ENCODE results near the gene MALT1. TPM values are rescaled to one million over a fixed set of nuclear protein-coding genes. Genes with fewer than 3 reads are reported as not detected.

MALT1 gene
- polyA plus RNA-seq, 3 donors: 18.3 to 24.9 (median 23.8) TPM

DNA sequence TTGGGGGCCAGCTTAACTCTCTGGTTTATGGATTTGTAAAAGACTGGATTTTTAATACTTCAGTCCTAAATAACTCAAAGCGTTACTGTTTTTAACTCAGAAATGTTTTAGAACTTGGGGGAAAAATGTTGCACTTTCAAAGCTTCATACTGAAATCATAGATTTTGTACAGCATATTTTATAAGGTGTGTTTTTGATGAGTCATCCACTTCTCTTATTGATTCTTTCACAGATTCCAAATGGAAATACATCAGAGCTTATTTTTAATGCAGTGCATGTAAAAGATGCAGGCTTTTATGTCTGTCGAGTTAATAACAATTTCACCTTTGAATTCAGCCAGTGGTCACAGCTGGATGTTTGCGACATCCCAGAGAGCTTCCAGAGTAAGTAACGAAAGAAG, 28.9 kb downstream of the MALT1 start:
- H3K9me3 ChIP-seq (replicated peaks in 1 of 2; ENCODE audit: control insufficient read depth in 1 of 2, insufficient read depth in 1 of 2, low read length in 2 of 2): no peaks in the 10 kb centered on the region
- no peaks in the 10 kb centered on the region for H3K79me2 ChIP-seq (ENCODE audit: insufficient read depth, low read length)
- H3K4me1 ChIP-seq (ENCODE audit: control insufficient read depth in 1 of 2, insufficient read depth in 2 of 2, low read length in 2 of 2): no peaks in the 10 kb centered on the region
- TF ChIP-seq, protein P1, sequence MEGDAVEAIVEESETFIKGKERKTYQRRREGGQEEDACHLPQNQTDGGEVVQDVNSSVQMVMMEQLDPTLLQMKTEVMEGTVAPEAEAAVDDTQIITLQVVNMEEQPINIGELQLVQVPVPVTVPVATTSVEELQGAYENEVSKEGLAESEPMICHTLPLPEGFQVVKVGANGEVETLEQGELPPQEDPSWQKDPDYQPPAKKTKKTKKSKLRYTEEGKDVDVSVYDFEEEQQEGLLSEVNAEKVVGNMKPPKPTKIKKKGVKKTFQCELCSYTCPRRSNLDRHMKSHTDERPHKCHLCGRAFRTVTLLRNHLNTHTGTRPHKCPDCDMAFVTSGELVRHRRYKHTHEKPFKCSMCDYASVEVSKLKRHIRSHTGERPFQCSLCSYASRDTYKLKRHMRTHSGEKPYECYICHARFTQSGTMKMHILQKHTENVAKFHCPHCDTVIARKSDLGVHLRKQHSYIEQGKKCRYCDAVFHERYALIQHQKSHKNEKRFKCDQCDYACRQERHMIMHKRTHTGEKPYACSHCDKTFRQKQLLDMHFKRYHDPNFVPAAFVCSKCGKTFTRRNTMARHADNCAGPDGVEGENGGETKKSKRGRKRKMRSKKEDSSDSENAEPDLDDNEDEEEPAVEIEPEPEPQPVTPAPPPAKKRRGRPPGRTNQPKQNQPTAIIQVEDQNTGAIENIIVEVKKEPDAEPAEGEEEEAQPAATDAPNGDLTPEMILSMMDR (IDR thresholded peaks at IDR 0.05): no peak
- peaks cover 62 to 64% of the 10 kb centered on the region in 2 donors for H3K36me3 Mint-ChIP-seq
- peaks cover 82 to 95% of the 10 kb centered on the region in 2 donors for H3K36me3 ChIP-seq (replicated peaks in 1 of 2; ENCODE audit: control insufficient read depth in 1 of 2, insufficient read depth in 2 of 2, low read length in 2 of 2)
- no peak overlapping the region for H2AFZ ChIP-seq (ENCODE audit: insufficient read depth, low read depth, low read length, poor library complexity, severe bottlenecking)
- no peaks in the 10 kb centered on the region for H3K9me3 Mint-ChIP-seq
- WGBS (ENCODE audit: insufficient coverage): no CpG with 5 or more reads among the region's 4 CpGs
- no peak overlapping the region for H3K4me3 ChIP-seq (replicated peaks in 1 of 3; ENCODE audit: low read depth in 2 of 3, low read length in 3 of 3)
- H4K20me1 ChIP-seq (ENCODE audit: insufficient read depth, low read length): peaks cover 27% of the 10 kb centered on the region
- no peak overlapping the region for H3K27ac ChIP-seq (ENCODE audit: low read depth in 1 of 2, low read length in 2 of 2)
- H3K27ac Mint-ChIP-seq: no peak overlapping the region
- no peaks in the 10 kb centered on the region for H3K4me1 Mint-ChIP-seq
- H3K4me3 Mint-ChIP-seq: no peak overlapping the region
- intact Hi-C loops (cut with micrococcal nuclease): no loop called here
- peaks cover 0 to 2% (median 0%) of the 10 kb centered on the region in 3 donors for H3K27me3 Mint-ChIP-seq (ENCODE audit: low read depth in 3 of 3)
- H3K4me2 ChIP-seq (replicated peaks; ENCODE audit: extremely low read depth, low read length, poor library complexity, severe bottlenecking): no peak overlapping the region
- no peak overlapping the region for H3K9ac ChIP-seq (ENCODE audit: insufficient read depth, low read length, poor library complexity, severe bottlenecking)
- DNase-seq: no peak
- no peaks in the 10 kb centered on the region for H3K27me3 ChIP-seq (ENCODE audit: control insufficient read depth in 2 of 2, insufficient read depth in 2 of 2, low read length in 2 of 2)

DNA sequence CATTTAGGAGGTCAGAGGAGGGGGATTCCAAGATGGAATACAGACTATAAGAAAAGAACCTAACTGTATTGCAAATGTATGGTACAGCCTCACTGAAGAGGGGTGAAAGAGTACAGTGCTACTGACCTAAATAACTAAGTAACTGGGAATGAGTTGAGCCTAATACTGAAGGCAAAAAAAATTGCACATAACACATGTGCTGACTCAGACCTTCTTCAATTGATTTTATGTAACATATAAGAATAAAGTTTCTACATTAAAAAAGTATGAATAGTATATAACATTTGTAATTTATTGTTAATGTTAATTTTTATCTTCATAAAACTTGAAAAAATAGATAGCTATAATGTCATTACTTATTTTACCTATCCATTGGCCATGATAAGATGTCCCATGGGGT, 41.7 kb downstream of the MALT1 start:
- no peak for DNase-seq
- Histone ChIP-seq H4K20me1 (ENCODE audit: insufficient read depth, low read length) (no peaks in the 10 kb centered on the region), H3K36me3 (replicated peaks in 1 of 2; ENCODE audit: control insufficient read depth in 1 of 2, insufficient read depth in 2 of 2, low read length in 2 of 2) (peaks cover 30 to 61% of the 10 kb centered on the region in 2 donors), H3K9me3 (replicated peaks in 1 of 2; ENCODE audit: control insufficient read depth in 1 of 2, insufficient read depth in 1 of 2, low read length in 2 of 2) (no peaks in the 10 kb centered on the region), H3K27me3 (ENCODE audit: control insufficient read depth in 2 of 2, insufficient read depth in 2 of 2, low read length in 2 of 2) (no peaks in the 10 kb centered on the region), H3K9ac (ENCODE audit: insufficient read depth, low read length, poor library complexity, severe bottlenecking) (no peak overlapping the region), H3K79me2 (ENCODE audit: insufficient read depth, low read length) (no peaks in the 10 kb centered on the region), H3K4me2 (replicated peaks; ENCODE audit: extremely low read depth, low read length, poor library complexity, severe bottlenecking) (no peak overlapping the region), H2AFZ (ENCODE audit: insufficient read depth, low read depth, low read length, poor library complexity, severe bottlenecking) (no peak overlapping the region), H3K27ac (ENCODE audit: low read depth in 1 of 2, low read length in 2 of 2) (no peak overlapping the region), H3K4me1 (ENCODE audit: control insufficient read depth in 1 of 2, insufficient read depth in 2 of 2, low read length in 2 of 2) (peaks cover 3 to 5% of the 10 kb centered on the region in 2 donors), H3K4me3 (replicated peaks in 1 of 3; ENCODE audit: low read depth in 2 of 3, low read length in 3 of 3) (no peak overlapping the region)
- Mint-ChIP-seq H3K27me3 (ENCODE audit: low read depth in 3 of 3) (no peaks in the 10 kb centered on the region), H3K4me3 (no peak overlapping the region), H3K27ac (no peak overlapping the region), H3K9me3 (no peaks in the 10 kb centered on the region), H3K36me3 (peaks cover 58 to 60% of the 10 kb centered on the region in 2 donors), H3K4me1 (peaks cover 10% of the 10 kb centered on the region)
- intact Hi-C loops (cut with micrococcal nuclease): no loop called here
- TF ChIP-seq, protein P1 (IDR thresholded peaks at IDR 0.05): no peak

Measured in CD14-positive monocyte (primary cell).